IMR-90 (cell line): ENCODE measurements around the gene ZACN. TPM values are rescaled to one million over a fixed set of nuclear protein-coding genes. Genes with fewer than 3 reads are reported as not detected.

Experiments
- ATAC-seq: fragments of 200-7000 bp; cut with Tn5 transposase; 2 replicates; pipeline ENCODE4 v1.9.1; 2020; ENCODE audit warnings: low read depth, mild to moderate bottlenecking, moderate library complexity
- BruUV-seq: library from RNA; stranded (reverse); fragments of 400-500 nt; replicated peaks from 2 replicates; lab custom pipeline; 2021; lab: Mats Ljungman, UMichigan
- CTCF ChIA-PET: fragments of 300-600 bp; formaldehyde crosslinking; extraction: SDS; loops from one replicate; lab custom pipeline; 2021; ENCODE audit warnings: antibody characterized with exemption; lab: Yijun Ruan, JAX
- POLR2A ChIA-PET: fragments of 300-600 bp; sonication (Branson Sonifier 250); formaldehyde crosslinking; loops from one replicate; lab custom pipeline; 2022; ENCODE audit warnings: antibody characterized with exemption; ENCODE audit not compliant: unreplicated experiment; lab: Charles Lee
- DNase-seq: peaks from one replicate; pipeline ENCODE4 v3.0.0; 2013
- H2AFZ ChIP-seq: replicated peaks from 2 replicates; pipeline ENCODE3; 2013; ENCODE audit warnings: low read length, mild to moderate bottlenecking; ENCODE audit not compliant: poor library complexity
- H2AK5ac ChIP-seq: 2 replicates; pipeline ENCODE4 v1.6.1; 2013; ENCODE audit warnings: low read depth, low read length, inconsistent platforms
- H2AK9ac ChIP-seq: replicated peaks from 2 replicates; pipeline ENCODE3; 2013; ENCODE audit warnings: mild to moderate bottlenecking, low read depth, low read length, moderate library complexity; ENCODE audit not compliant: poor library complexity
- H2BK120ac ChIP-seq: 2 replicates; pipeline ENCODE4 v1.6.1; 2013; ENCODE audit warnings: low read depth, low read length, inconsistent platforms
- H2BK15ac ChIP-seq: 3 replicates; pipeline ENCODE4 v1.6.1; 2013; ENCODE audit warnings: low read depth, low read length, inconsistent platforms
- H2BK20ac ChIP-seq: 2 replicates; pipeline ENCODE4 v1.6.1; 2013; ENCODE audit warnings: low read depth, mild to moderate bottlenecking, inconsistent platforms, low read length, moderate library complexity
- H2BK5ac ChIP-seq: 2 replicates; pipeline ENCODE4 v1.6.1; 2013; ENCODE audit warnings: mild to moderate bottlenecking, low read depth, low read length, inconsistent platforms; ENCODE audit not compliant: poor library complexity, severe bottlenecking
- H3K14ac ChIP-seq: replicated peaks from 2 replicates; pipeline ENCODE4 v1.6.1; 2013; ENCODE audit warnings: low read depth, low read length, inconsistent platforms
- H3K18ac ChIP-seq: 2 replicates; pipeline ENCODE4 v1.6.1; 2013; ENCODE audit warnings: low read depth, low read length, control low read depth
- H3K23ac ChIP-seq: 2 replicates; pipeline ENCODE4 v1.6.1; 2013; ENCODE audit warnings: low read depth, low read length, inconsistent platforms
- H3K27ac ChIP-seq: 2 replicates; pipeline ENCODE4 v1.5.1; 2013; ENCODE audit warnings: mild to moderate bottlenecking, control low read depth, low read length; ENCODE audit not compliant: insufficient read depth
- H3K27me3 ChIP-seq: 2 replicates; pipeline ENCODE4 v1.6.1; 2013; ENCODE audit warnings: low read length; ENCODE audit not compliant: control insufficient read depth, insufficient read depth
- H3K36me3 ChIP-seq: 2 replicates; pipeline ENCODE4 v1.6.1; 2013; ENCODE audit warnings: low read length, mixed read lengths; ENCODE audit not compliant: control insufficient read depth, insufficient read depth
- H3K4ac ChIP-seq: 2 replicates; pipeline ENCODE4 v1.6.1; 2013; ENCODE audit warnings: low read depth, low read length, inconsistent platforms
- H3K4me1 ChIP-seq: 2 replicates; pipeline ENCODE4 v1.6.1; 2013; ENCODE audit warnings: low read length, mixed read lengths; ENCODE audit not compliant: control insufficient read depth, insufficient read depth
- H3K4me2 ChIP-seq: 2 replicates; pipeline ENCODE4 v1.6.1; 2013; ENCODE audit warnings: low read depth, mild to moderate bottlenecking, control low read depth, low read length, moderate library complexity
- H3K4me3 ChIP-seq: 2 replicates; pipeline ENCODE4 v1.5.1; 2013; ENCODE audit warnings: low read depth, mild to moderate bottlenecking, control low read depth, low read length, moderate library complexity; ENCODE audit not compliant: insufficient read depth
- H3K56ac ChIP-seq: 2 replicates; pipeline ENCODE4 v1.6.1; 2013; ENCODE audit warnings: low read length, inconsistent platforms; ENCODE audit not compliant: insufficient read depth; ENCODE audit errors: extremely low read depth
- H3K79me1 ChIP-seq, 2 experiments: 2 replicates each; pipeline ENCODE4 v1.6.1; 2013; ENCODE audit warnings: low read length in 2 of 2, inconsistent platforms in 1 of 2, low read depth in 1 of 2
- H3K9ac ChIP-seq: 2 replicates; pipeline ENCODE4 v1.6.1; 2013; ENCODE audit warnings: low read depth, low read length, control low read depth
- H3K9me1 ChIP-seq: 2 replicates; pipeline ENCODE4 v1.6.1; 2013; ENCODE audit warnings: low read length, inconsistent platforms; ENCODE audit not compliant: insufficient read depth
- H3K9me3 ChIP-seq: 2 replicates; pipeline ENCODE4 v1.6.1; 2013; ENCODE audit warnings: low read length; ENCODE audit not compliant: control insufficient read depth, insufficient read depth
- H4K20me1 ChIP-seq: 2 replicates; pipeline ENCODE4 v1.6.1; 2013; ENCODE audit warnings: low read length, inconsistent platforms; ENCODE audit not compliant: insufficient read depth
- H4K5ac ChIP-seq: 2 replicates; pipeline ENCODE4 v1.6.1; 2013; ENCODE audit warnings: mild to moderate bottlenecking, low read depth, low read length, control low read depth
- H4K8ac ChIP-seq, 2 experiments: 2 replicates each; pipeline ENCODE4 v1.6.1; 2013; ENCODE audit warnings: low read depth in 2 of 2, low read length in 2 of 2, control low read depth in 1 of 2, inconsistent platforms in 1 of 2
- H4K91ac ChIP-seq: 2 replicates; pipeline ENCODE4 v1.6.1; 2013; ENCODE audit warnings: low read depth, low read length, inconsistent platforms; ENCODE audit not compliant: insufficient read depth
- ELK1 ChIP-seq: fragments of 150-350 bp; IDR thresholded peaks from 2 replicates; pipeline ENCODE4 v1.6.1; 2016; ENCODE audit warnings: low read depth, mild to moderate bottlenecking, low read length, moderate library complexity, borderline replicate concordance
- FOS ChIP-seq: fragments of 150-350 bp; IDR thresholded peaks from 2 replicates; pipeline ENCODE4 v1.6.1; 2016; ENCODE audit warnings: low read depth, low read length
- MAFK ChIP-seq: IDR thresholded peaks from 2 replicates; pipeline ENCODE4 v1.6.1; 2012; ENCODE audit warnings: low read depth, low read length, improper control_type of control experiment
- MAZ ChIP-seq: IDR thresholded peaks from 2 replicates; pipeline ENCODE4 v1.6.1; 2012; ENCODE audit warnings: low read depth, mild to moderate bottlenecking, low read length, improper control_type of control experiment, moderate library complexity, borderline replicate concordance
- MXI1 ChIP-seq: IDR thresholded peaks from 2 replicates; pipeline ENCODE4 v1.6.1; 2012; ENCODE audit warnings: low read depth, mild to moderate bottlenecking, low read length, moderate library complexity, borderline replicate concordance
- NFE2L2 ChIP-seq: fragments of 150-350 bp; IDR thresholded peaks from 2 replicates; pipeline ENCODE4 v1.6.1; 2016; ENCODE audit warnings: low read depth, mild to moderate bottlenecking, low read length
- RCOR1 ChIP-seq: IDR thresholded peaks from 2 replicates; pipeline ENCODE4 v1.6.1; 2012; ENCODE audit warnings: mild to moderate bottlenecking, low read length, improper control_type of control experiment; ENCODE audit not compliant: insufficient replicate concordance
- RFX5 ChIP-seq: IDR thresholded peaks from 2 replicates; pipeline ENCODE4 v1.8.0; 2012; ENCODE audit warnings: low read depth, mild to moderate bottlenecking, low read length, moderate library complexity
- WGBS, 2 experiments: methylation state at CpG; one replicate each; pipeline versions ENCODE4 v1.1.5 to v1.1.7; 2013; ENCODE audit warnings: missing lambda C conversion rate in 2 of 2; ENCODE audit not compliant: insufficient read length in 1 of 2; ENCODE audit errors: extremely low coverage in 2 of 2; 5-methylcytosine and 5-hydroxymethylcytosine counted together
- dilution Hi-C: fragments of 300-500 bp; cut with HindIII; formaldehyde crosslinking; loops from one replicate; pipeline ENCODE4 v1.14.3; 2018; ENCODE audit warnings: low sequenced_read_pairs; ENCODE audit not compliant: unreplicated experiment
- in situ Hi-C: fragments of 300-500 bp; cut with MboI; formaldehyde crosslinking; loops from 3 replicates; pipeline ENCODE4 v1.14.3; 2019; ENCODE audit warnings: low sequenced_read_pairs, inconsistent platforms, mixed read lengths
- intact Hi-C: fragments of 100-400 bp; cut with micrococcal nuclease; formaldehyde crosslinking; loops from 2 replicates; pipeline ENCODE4 v1.10.0; 2022
- polyA plus RNA-seq, 3 experiments: library from polyadenylated mRNA; depleted of rRNA; stranded (reverse); fragments of >200 nt; gene quantifications; 2 replicates each; pipeline ENCODE4 v1.2.3, GENCODE V29; 2012; ENCODE audit warnings: low replicate concordance in 1 of 3
- total RNA-seq: library from RNA; depleted of rRNA; stranded (reverse); fragments of >200 nt; gene quantifications from 2 replicates; pipeline ENCODE4 v1.2.3, GENCODE V29; 2012

The ZACN gene
- total and polyA plus RNA-seq, 2 of the 4 experiments (the other 2 are of a cell fraction), result not detected

- no TSS peak for BruUV-seq
- intact Hi-C loops, result no loop called here
- H3K36me3 ChIP-seq, result peaks cover 65% of the 10 kb centered on the region
- H4K8ac ChIP-seq, result no peak overlapping the region
- dilution Hi-C loops, result no loop called here
- H3K27me3 ChIP-seq, result no peaks in the 10 kb centered on the region
- H3K4me3 ChIP-seq, result no peak overlapping the region
- no peak overlapping the region for H3K14ac ChIP-seq
- no peak overlapping the region for H3K18ac ChIP-seq
- no peak overlapping the region for H2BK120ac ChIP-seq
- no peaks in the 10 kb centered on the region; the same call in 1 of the 2 replicates for H3K4me1 ChIP-seq
- H3K27ac ChIP-seq, result no peak overlapping the region
- DNase-seq, result no peak
- no peak for ATAC-seq
- peaks cover 21% of the 10 kb centered on the region for H3K9me1 ChIP-seq
- peaks cover 7 to 65% of the 10 kb centered on the region in 2 experiments for H3K79me1 ChIP-seq
- H2AK5ac ChIP-seq, result no peak overlapping the region
- H4K5ac ChIP-seq, result no peak overlapping the region
- in situ Hi-C loops, result no loop called here
- no peaks in the 10 kb centered on the region for H3K9me3 ChIP-seq
- H2BK20ac ChIP-seq, result no peak overlapping the region
- ChIA-PET CTCF (no interaction called here), POLR2A (no interaction called here)
- H2BK15ac ChIP-seq, result no peak overlapping the region
- no peak overlapping the region for H2BK5ac ChIP-seq
- H4K20me1 ChIP-seq, result peaks cover 30% of the 10 kb centered on the region
- H3K4ac ChIP-seq, result no peak overlapping the region
- no peak overlapping the region for H4K91ac ChIP-seq
- no peak overlapping the region for H3K56ac ChIP-seq
- TF ChIP-seq MXI1 (no peak), MAFK (no peak), RFX5 (no peak), NFE2L2 (no peak), MAZ (no peak), FOS (no peak), ELK1 (no peak), RCOR1 (no peak)
- 100% methylated on average over 1 of the region's 11 CpGs; no CpG with 5 or more reads in 1 of the 2 experiments for WGBS, 2 experiments
- no peak overlapping the region for H2AFZ ChIP-seq
- H3K23ac ChIP-seq, result no peak overlapping the region
- no peak overlapping the region for H2AK9ac ChIP-seq
- no peak overlapping the region for H3K4me2 ChIP-seq
- no peak overlapping the region for H3K9ac ChIP-seq
These were observed 28.2 kb upstream of the ZACN start for GRCh38 chr17:76050538-76051467.
